Activated CD4-positive, CD25-positive, alpha-beta regulatory T cell treated with anti-CD3 and anti-CD28 coated beads, Interleukin-2, amount 50 U/mL, for 16 hours (primary cell): ENCODE results near the gene CELSR1.
"Not testable (repeated sequence)": the region's sequence is repeated elsewhere in the genome, so short reads cannot be mapped to it uniquely, and the experiment has no call there.

Experiments used
- DNase-seq: peaks from one replicate; pipeline ENCODE4 v3.0.0-alpha.2; 2020; ENCODE audit warnings: low read depth, low spot score

The CELSR1 gene

DNA sequence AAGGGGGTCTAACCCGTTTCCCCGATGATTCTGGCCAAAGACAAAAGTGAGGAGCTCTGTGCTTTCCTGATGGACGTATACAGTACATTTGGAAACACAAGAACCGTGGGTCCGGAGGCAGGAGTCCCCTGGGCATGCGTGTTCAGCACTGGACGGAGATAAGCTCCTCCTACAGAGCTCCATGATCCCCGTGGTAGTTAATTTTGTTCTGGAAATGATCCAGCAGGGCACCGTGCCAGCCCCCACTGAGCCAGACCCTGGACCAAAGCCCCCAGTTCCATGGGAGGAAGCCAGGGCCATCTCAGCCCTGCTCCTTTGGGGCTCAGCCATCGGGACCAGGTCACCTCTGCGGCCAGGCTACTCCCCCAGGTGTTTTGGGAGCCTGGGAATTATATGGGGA is 118.6 kb downstream of the CELSR1 start:
- no peak for DNase-seq

DNA sequence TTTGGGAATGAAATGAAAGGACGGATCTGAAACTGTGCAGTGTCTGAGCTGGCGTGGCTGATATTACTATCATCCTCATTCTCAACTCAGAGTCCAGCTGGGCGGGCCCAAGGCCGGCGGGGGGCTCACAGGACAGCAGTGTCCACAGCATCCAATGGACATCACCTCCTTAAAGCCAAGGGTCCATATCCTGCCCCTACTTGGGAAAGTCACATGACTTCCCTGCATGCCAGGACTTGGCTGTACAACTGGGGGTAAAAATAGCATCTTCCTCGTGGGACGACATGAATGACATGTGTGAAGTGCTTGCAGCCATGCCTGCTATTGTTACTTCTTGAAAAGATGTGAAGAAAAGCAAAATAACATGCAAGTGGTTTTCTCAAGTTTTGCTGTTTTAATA is 119.7 kb downstream of the CELSR1 start:
- DNase-seq: no peak

DNA sequence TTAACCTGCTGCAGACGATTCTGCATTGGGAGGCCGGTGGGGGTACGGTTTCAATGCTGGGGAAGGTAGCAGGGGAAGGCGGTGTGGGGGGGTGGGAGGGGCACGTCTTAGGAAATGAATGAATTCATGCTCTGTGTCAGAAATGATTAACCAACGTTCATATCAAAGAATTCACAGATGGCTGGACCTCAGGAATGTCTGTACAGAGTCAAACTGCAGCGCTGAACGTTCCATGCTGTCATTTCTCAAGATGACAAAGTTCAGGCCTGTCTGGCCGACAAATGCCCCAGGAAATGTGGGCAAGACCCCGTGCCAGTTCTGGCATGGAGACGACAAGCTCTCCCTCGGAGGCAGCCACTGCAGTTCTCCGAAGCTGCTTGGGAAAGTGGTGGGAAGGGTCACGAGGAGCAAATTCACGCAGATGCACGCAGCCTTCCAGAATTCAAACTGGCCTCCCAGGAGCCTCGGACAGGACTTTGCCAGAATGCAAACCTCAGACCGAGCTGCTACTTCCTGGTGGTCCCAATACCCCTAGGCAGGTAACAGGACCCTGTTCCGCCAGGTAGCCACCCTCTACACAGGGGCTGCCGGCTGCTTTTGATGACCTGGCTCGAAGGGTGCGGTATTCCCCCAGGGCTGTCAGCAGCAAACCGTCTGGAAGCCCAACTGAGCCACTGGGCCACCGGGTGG is 120.4 kb downstream of the CELSR1 start:
- DNase-seq: no peak

DNA sequence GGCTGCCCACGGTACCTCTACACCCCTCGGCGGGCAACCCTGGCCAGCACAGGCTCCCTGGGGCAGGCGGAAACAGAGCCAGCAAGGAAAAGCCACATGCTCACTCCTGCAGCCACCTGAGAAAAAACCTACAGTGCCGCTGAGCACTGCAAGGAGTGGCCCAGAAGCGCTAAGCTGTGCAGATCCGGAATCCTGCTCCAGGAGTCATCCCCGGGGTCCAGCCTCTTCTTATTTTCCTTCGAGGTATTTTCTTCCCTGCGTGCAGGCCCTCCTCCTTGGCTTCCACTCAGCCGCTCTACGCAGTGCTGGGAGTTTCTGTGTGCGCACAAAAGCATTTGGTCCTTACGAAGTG is 120.9 kb downstream of the CELSR1 start:
- DNase-seq: no peak

DNA sequence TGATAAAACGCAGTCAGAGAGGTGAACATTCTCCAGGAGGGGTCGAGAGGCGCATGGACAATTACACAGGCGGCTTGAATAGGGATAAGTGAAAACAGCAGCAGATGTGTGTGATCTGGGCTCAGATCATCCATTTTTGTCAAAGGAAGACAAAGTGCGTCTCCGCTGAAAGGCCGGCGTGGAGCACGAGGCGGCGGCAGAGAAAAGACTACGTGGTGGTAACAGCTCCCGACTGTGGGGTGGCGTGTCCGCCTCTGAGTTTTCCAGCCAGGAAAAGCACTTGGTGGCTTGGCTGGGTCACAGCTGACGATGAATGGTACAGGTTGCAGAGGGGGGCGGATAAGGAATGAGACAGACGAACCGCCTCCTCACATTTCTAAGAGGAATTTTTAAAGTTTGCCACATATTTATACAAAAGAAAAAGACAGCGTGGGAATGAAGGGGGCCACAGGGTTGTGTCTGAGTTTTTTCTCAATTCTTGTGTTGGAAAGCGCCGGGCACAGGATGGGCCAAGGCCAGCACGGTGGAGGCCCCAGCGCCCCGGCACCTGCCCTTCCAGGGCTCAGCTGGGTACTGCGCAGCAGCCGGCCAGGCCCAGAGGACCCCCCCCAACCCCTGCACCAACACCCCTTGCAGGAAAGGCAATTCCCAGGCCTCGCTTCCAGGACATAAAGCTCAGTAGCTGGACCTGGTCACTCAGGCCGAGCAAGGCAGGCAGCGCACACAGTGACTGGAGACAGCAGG is 121.5 kb downstream of the CELSR1 start:
- no peak for DNase-seq

DNA sequence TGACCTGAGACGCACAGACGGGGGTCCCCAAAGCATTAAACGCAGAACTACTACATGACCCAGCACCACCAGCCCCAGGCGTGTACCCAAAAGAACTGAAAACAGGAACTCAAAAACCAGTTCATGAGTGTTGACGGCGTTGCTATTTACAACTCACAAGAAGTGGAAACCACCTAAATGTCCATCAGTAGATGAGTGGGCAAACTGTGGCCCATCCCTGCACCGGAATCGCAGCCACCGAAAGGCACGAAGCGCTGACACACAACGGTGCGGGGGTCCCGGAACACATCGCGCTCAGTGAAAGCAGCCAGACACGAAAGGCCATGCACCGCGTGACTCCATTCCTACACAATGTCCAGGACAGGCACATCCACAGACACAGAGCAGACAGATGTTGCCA is 122.7 kb downstream of the CELSR1 start:
- no peak for DNase-seq

DNA sequence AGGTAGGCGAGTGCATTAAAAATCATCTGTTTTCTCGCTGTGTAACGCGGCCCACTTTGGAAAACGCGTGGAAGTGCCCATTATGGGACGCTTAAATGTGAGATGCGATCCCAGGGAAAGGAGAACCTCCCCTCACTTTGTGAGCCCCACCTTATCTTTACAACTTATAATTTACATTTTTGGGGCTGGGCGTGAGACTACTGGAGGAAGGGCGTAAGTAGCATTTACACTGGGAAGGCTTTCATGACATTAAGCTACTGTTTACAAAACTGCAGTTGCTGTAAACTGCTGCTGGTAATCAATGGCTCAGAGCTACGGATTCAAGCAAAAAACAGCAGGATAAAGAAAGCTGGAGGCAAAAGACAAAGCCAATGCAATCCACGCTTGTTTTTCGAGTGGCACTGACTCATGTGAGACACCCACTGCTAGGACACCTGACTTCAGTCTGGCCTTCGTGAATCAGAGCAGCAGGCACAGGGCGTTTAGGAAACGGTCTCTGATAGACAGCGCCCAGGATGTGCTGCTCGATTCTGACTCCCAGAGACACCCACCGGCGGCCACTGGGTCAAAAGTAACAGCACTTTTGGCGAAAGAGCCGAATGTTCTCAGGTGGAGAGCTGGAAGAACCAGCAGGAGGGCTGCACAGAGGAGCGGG is 123.6 kb downstream of the CELSR1 start:
- no peak for DNase-seq

DNA sequence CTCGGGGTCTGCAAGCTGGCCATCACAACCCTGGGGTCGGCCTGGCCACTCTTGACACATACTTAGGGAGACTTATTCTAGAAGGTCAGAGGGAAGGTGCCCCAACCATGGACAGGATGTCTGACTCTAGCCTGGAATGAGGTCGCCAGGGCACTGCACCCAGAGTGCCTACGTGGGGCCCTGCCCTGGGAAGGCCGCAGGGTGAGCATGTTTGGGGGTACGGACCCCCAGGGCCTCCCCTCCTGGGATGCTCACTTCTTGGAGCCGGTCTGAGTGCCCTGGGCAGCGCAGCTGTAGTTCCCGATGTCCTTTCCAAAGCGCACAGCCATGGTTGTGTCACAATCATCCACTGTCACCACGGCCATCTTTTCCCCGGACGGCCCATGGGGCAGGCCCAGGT is 126.1 kb downstream of the CELSR1 start:
- DNase-seq: no peak

DNA sequence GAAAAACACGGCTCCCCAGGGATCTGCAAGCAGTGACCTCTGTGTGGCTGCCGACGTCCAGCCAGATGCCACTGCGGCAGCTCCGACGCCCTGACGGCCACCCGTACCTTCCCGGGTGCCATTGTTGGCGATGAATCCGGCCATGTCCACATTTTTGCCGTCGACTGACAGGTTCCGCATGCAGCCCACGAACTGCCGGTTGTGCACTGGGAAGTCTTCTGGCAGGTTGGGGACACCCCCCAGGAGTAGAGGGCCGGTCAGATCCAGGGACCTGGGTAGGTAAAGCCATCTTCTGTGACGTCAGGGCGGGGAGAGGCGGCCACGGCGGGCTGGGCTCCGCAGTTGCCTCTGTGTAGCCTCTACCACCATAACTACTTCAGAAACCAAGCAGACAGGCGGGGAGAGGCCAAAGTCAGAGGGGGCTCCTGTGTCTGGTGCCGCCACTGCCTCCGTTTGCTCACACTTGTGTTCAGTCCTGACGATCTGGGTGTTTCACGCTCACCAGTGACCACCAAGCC is 127.1 kb downstream of the CELSR1 start:
- no peak for DNase-seq

DNA sequence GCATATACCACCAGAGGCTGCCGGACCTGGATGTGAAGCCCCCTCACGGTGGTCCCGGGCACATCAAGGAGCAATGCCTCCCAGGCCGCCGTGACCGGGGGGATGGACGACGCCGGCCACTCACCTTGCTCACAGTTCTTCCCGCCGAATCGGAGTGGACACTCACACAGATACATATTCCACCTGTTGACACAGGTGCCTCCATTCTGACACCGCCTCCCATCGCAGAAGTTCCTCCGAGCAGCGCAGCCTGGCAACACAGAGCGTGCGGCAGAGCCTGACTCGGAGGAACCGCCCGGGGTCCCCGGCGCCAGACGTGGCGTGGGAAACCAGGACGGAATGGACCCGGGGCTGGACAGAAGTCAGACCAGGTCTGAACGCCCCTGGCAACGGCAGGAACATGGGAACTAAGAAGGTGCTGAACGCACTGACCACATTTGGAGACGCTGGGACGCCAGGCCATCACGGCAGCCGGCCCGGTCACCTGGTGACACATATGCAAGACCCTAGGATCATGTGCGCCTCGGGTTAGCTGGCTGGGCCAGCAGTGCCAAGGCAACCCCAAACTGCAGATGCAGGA is 127.7 kb downstream of the CELSR1 start:
- DNase-seq: no peak

DNA sequence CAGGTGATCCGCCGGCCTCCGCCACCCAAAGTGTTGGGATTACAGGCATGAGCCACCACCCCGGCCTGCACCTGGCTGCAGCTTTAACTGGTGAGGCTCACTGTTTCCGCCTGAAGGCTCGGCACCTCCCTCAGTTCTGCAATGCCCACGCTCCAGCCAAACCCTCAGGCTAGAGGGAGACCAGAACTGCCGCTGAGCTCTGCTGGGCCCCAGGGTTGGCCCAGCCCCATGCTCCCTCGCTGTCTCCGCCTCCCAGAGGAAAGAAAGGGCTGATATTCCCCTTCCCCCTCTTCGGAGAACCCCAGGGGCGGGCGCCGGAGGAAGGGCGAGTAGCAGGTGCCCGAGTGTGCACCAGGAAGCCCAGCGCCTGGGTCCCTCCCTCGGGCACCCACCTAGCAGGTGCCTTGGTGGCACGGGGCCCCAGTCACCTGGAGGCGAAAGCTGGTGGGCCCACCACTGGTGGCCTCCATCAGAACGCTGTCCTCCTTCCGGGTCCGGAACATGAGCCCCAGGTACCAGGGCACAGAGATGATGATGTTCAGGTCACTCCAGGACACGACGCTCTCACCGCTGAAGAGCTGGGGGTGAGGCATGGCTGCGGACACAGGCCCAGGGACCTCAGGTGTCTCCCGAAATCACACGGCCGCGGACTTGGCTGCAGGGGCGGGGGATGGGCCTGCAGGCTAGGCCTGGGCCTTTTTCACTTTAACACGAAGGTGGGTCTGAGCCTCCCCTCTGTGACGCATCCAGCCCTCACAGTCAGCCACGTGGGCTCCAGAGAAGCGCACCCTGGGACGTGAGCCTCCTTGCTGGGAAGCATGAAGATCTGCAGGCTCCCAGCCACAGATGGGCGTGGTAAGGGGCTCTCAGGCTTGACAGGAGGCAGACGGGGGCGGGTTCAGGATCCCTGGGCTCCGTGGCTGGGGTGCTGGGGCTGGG is 128.6 kb downstream of the CELSR1 start:
- no peak for DNase-seq

DNA sequence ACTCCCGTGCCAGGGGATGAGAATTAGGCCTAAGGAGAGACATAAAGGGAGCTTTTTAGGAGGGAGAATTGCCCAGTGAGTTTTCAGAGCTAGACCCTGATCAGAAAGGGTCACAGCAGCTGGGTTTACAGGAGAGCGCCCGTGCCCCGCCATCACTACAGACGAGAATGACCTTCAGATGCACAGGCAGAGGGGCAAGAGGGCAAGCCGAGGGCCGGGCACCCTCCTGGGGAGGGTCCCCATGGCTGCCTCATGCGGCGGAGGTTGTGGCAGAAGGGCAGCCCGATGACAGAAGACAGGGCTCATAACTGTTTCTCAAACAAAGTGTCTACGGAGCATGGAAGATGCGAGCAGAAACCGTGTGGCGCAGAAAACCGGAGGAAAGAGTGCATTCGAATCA is 129.7 kb downstream of the CELSR1 start:
- no peak for DNase-seq

DNA sequence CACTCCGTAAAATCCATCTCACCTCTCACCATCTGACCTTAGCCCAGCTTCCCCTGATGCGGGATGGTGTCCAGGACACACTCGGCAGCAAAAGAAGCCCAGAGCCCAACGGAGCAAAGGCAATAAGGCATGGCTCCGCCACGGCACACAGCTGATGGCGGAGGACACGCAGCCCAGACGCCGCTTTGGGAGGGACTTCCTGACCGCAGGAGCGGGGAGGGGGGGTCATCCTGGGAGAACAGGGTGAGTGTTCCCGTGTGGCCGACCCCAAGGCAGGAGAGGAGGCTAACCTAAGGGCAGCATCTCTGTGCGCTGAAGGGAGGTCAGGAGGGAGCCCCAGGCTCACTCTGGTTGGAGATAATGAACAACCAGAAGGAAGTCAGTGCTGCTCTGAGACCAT is 130.6 kb downstream of the CELSR1 start:
- no peak for DNase-seq

DNA sequence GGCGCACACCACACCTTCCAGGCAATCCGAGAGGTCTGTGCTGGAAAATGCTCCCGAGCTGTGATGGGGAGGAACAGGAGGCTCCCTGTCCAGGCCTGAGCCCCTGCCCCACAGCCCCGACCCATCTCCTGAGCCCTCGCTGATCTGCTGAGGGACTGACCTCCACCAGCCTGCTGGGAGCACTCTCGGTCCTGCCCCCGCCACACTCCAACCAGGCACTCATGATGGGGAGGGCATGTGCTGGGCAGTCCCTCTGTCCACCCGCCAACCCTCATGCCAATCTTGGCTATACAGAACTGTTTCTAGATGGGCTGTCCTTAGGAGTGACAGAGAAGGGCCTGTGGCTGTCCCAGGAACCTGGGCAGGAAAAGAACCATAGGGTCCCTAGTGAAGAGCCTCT is 131.1 kb downstream of the CELSR1 start:
- no peak for DNase-seq

DNA sequence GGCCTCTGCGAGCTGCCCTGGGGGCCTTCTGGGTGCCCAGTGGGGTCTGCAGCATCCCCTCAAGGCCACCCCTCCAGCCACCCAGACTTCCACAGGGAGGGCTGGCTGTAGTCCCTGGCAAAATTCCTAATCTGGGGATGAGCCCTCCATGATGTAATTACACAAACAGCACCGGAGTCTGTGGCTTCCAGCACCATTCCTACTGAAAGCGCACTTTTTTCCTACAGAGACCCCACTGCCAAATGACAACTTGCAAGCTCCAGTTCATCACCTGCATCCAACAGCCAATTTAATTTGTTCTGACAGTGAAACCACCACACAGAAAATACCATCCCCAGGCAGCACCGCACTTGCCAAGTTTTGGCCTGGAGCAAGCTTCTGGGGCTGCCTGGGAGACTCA is 131.5 kb downstream of the CELSR1 start:
- DNase-seq: no peak

DNA sequence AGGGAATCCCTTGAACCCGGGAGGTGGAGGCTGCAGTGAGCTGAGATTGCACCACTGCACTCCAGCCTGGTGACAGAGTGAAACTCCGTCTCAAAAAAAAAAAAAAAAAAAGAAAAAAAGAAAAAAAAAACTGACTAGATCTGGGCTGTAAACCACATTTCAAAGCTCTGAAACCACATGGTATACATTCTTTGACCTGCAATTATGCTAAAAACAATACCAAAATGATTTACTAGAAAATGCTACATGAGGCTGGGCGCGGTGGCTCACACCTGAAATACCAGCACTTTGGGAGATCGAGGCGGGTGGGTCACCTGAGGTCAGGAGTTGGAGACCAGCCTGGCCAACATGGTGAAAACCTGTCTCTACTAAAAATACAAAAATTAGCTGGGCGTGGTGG is 133.5 kb downstream of the CELSR1 start:
- not testable (repeated sequence) for DNase-seq

DNA sequence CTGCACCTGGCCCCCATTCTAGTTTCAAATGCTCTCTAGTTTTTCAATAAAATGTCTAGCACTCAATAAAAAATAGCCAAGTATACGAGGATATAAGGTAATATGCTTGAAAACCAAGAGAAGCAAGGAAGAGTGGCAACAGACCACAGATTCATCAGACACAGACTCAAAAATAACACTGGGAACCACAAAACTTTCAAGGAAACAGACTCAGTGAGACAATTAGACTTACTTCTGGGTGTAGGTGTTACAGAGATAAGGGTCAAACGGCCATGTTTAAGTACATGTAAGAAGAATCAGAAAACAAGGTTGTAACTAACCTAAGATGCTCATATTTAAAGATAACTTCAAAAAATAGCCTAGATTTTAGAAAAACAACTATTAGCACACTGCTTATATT is 134.9 kb downstream of the CELSR1 start:
- DNase-seq: no peak

DNA sequence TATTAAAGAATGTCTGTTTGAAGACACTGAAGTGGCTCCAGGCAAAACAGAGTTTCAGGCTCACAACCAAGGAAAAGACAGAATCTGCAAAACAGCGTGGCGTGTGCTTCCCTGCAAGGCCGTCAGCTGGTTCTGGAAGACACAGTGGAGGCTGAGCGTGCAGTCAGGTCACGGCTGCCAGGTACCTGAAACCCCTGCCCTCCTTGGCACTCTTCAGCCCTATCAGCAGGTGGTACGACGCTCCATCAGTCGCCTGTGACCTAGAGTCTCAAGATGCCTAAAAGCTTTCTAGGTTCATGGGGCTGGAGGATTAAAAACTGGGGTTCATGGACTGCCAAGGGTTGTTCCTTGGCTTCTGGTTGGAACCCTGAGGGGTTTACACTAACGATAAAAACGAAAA is 136.1 kb downstream of the CELSR1 start:
- no peak for DNase-seq

DNA sequence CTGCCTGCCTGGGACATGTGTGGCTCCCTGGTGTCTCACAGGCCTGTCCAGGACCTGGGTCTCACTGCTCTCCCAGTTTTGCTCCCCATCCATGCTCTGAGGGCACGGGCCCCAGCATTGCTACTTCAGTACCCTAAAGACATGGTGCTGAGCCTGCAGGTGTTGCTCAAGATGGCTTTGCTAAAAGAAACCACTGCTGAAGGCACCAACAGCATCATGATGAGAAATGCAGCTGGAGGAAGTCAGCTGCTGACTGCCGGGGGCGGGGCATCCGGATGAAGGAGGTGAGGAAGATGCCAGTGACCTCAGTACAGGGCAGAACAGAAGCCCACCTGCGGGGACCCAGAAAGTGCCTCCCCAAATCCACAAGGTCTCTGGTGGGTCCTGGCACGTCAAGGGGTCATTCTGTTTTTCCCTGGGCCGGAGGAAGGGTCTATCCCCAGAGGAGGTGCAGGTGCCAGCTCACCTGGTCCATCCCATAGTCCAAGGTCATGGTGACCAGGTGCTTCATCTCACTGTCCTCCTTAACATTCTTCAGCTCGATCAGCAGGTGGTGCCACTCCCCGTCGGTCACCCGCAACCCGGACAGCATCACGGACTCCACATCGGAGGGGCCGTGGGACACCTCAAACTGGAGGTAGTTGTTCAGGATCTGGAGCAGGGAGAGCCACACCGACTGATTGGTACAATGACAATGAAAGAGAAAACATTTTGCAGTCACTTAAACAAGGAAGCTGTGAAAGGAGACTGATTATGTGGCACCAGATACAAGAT is 138.0 kb downstream of the CELSR1 start:
- DNase-seq: no peak

DNA sequence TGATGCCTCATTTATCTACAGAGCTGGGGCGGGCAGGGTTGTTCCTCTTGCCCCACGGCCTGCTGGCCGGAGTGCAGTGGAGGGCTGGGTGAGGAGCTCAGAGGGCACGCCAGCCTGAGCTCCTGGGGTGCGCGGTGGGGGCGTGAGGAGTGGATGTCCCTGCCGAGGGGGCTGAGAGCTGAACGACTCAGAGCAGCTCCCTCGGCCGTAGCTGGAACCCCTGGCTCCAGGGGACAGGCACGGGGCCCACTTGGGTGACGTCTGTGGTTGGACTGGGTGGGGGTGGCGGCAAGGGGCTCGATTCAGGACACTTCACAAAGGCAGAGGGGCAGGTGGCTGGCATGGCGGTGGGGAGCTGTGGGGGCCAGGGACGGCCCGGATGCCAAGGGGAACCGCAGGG is 139.5 kb downstream of the CELSR1 start:
- no peak for DNase-seq

DNA sequence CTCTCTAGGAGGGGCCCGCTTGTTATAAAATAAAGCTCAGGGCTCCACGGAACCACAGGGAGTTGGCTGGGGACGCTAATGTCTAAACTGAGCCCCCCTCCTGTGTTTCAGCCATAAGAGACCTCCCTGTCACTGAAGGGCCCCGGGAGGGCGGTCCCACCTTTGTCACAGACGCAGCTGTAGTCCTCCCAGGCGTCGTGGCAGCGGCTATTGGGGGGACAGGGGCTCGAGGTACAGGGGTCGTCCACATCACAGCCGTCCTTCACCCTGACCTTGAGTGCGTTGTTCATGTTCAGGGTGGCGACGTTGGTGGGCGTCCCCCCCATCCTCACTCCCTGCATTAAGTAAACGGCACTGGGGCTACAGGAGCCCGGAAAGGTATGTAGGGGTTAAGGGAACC is 139.9 kb downstream of the CELSR1 start:
- no peak for DNase-seq
